GM12878 (cell line): ENCODE results near the gene OR52N1. TPM values are rescaled to one million over a fixed set of nuclear protein-coding genes. Genes with fewer than 3 reads are reported as not detected.

ENCODE experiments used
- ATAC-seq: fragments of 200-7000 bp; cut with Tn5 transposase; 3 replicates; pipeline ENCODE4 v1.9.1; 2020; ENCODE audit warnings: mild to moderate bottlenecking, moderate library complexity
- Bru-seq: library from RNA; stranded (reverse); fragments of 400-500 nt; gene quantifications from one replicate; lab custom pipeline; 2021; lab: Mats Ljungman, UMichigan
- BruChase-seq, 2 experiments: library from RNA; stranded (reverse); fragments of 400-500 nt; gene quantifications; one replicate each; lab custom pipeline; 2021; lab: Mats Ljungman, UMichigan
- BruUV-seq: library from RNA; stranded (reverse); fragments of 400-500 nt; replicated peaks from 2 replicates; lab custom pipeline; 2021; lab: Mats Ljungman, UMichigan
- CTCF ChIA-PET: fragments of 300-600 bp; sonication (Branson Sonifier 250); formaldehyde crosslinking; extraction: SDS; loops from one replicate; lab custom pipeline; 2021; ENCODE audit warnings: inconsistent platforms; lab: Yijun Ruan, JAX
- POLR2A ChIA-PET: fragments of 350-600 bp; formaldehyde crosslinking; extraction: SDS; loops from one replicate; lab custom pipeline; 2021; ENCODE audit warnings: inconsistent platforms; lab: Charles Lee
- RAD21 ChIA-PET: fragments of 300-600 bp; sonication (Branson Sonifier 250); formaldehyde crosslinking; loops from one replicate; lab custom pipeline; 2023; ENCODE audit warnings: antibody characterized with exemption; ENCODE audit not compliant: unreplicated experiment; lab: Charles Lee
- SMC1A ChIA-PET: fragments of 300-600 bp; sonication (Branson Sonifier 250); formaldehyde crosslinking; loops from one replicate; lab custom pipeline; 2023; ENCODE audit not compliant: unreplicated experiment, uncharacterized antibody; lab: Charles Lee
- DNase-seq: peaks from one replicate; pipeline ENCODE4 v3.0.0-alpha.2; 2011; ENCODE audit warnings: low read depth, low spot score
- FAIRE-seq: peaks from 3 replicates; lab custom pipeline; 2011; peaks lifted over from hg19 to GRCh38; lab: Jason Lieb, UNC
- H2AFZ ChIP-seq: 2 replicates; pipeline ENCODE4 v1.6.0; 2011; ENCODE audit warnings: low read depth, low read length, control low read depth; ENCODE audit not compliant: control insufficient read depth
- H3K27ac ChIP-seq: 2 replicates; pipeline ENCODE4 v1.5.1; 2011; ENCODE audit warnings: control low read depth; ENCODE audit not compliant: control insufficient read depth, insufficient read depth
- H3K27me3 ChIP-seq, 2 experiments: replicated peaks in 1 of 2; 2 replicates each; pipeline versions ENCODE4 v1.6.0 to v1.6.1; 2011; ENCODE audit warnings: low read length in 1 of 2; ENCODE audit not compliant: control insufficient read depth in 2 of 2, insufficient read depth in 2 of 2
- H3K36me3 ChIP-seq, 2 experiments: 2 replicates each; pipeline ENCODE4 v1.5.1; 2011; ENCODE audit warnings: low read length in 1 of 2; ENCODE audit not compliant: control insufficient read depth in 2 of 2, insufficient read depth in 2 of 2
- H3K4me1 ChIP-seq: 2 replicates; pipeline ENCODE4 v1.6.1; 2011; ENCODE audit warnings: mild to moderate bottlenecking, low read length, moderate library complexity, mixed read lengths; ENCODE audit not compliant: control insufficient read depth, insufficient read depth
- H3K4me2 ChIP-seq: 2 replicates; pipeline ENCODE4 v1.6.0; 2011; ENCODE audit warnings: control low read depth; ENCODE audit not compliant: control insufficient read depth, insufficient read depth
- H3K4me3 ChIP-seq: fragments of 200-600 bp; sonication (generic); 2 replicates; pipeline ENCODE4 v1.5.1; 2016
- H3K79me2 ChIP-seq: 2 replicates; pipeline ENCODE4 v1.6.0; 2011; ENCODE audit warnings: low read length; ENCODE audit not compliant: control insufficient read depth, insufficient read depth
- H3K9ac ChIP-seq: 2 replicates; pipeline ENCODE4 v1.8.0; 2011; ENCODE audit warnings: low read length, control low read depth, mixed read lengths; ENCODE audit not compliant: control insufficient read depth, insufficient read depth
- H3K9me3 ChIP-seq: replicated peaks from 3 replicates; pipeline ENCODE4 v1.5.1; 2011; ENCODE audit warnings: mild to moderate bottlenecking, low read length; ENCODE audit not compliant: control insufficient read depth, insufficient read depth
- H4K20me1 ChIP-seq: 2 replicates; pipeline ENCODE4 v1.6.0; 2011; ENCODE audit not compliant: control insufficient read depth, insufficient read depth
- BCL11A ChIP-seq: IDR thresholded peaks from 2 replicates; pipeline ENCODE4 v1.6.1; 2011; ENCODE audit warnings: low read depth, low read length
- CBX5 ChIP-seq: sonication (generic); IDR thresholded peaks from 2 replicates; pipeline ENCODE4 v1.6.1; 2016; ENCODE audit warnings: low read depth, moderate library complexity, mild to moderate bottlenecking, inconsistent platforms
- EGR1 ChIP-seq, 2 experiments: IDR thresholded peaks; 1 replicate in 1 of 2; 2 replicates in 1 of 2; pipeline ENCODE4 v1.6.1; 2011 to 2012; ENCODE audit warnings: low read depth in 2 of 2, low read length in 2 of 2, borderline replicate concordance in 1 of 2, mild to moderate bottlenecking in 1 of 2, moderate library complexity in 1 of 2
- IKZF1 ChIP-seq: fragments of 450-650 bp; conservative IDR thresholded peaks from 2 replicates; pipeline ENCODE4 v1.6.1; 2017; ENCODE audit warnings: antibody characterized with exemption, mild to moderate bottlenecking
- MAX ChIP-seq: IDR thresholded peaks from 2 replicates; pipeline ENCODE4 v1.6.1; 2012; ENCODE audit warnings: low read depth, low read length, improper control_type of control experiment
- MTA2 ChIP-seq: fragments of 450-650 bp; IDR thresholded peaks from 2 replicates; pipeline ENCODE4 v1.6.1; 2016; ENCODE audit warnings: low read depth, mild to moderate bottlenecking, moderate library complexity
- NR2F1 ChIP-seq: fragments of 450-650 bp; conservative IDR thresholded peaks from 2 replicates; pipeline ENCODE4 v1.6.1; 2017; ENCODE audit warnings: mild to moderate bottlenecking
- POLR2A ChIP-seq: IDR thresholded peaks from 2 replicates; pipeline ENCODE4 v1.6.1; 2011; ENCODE audit warnings: low read depth, mild to moderate bottlenecking, low read length
- RBBP5 ChIP-seq: fragments of 200-600 bp; sonication (generic); conservative IDR thresholded peaks from 2 replicates; pipeline ENCODE4 v1.6.1; 2016
- SREBF1 ChIP-seq: IDR thresholded peaks from 2 replicates; pipeline ENCODE4 v1.6.1; 2012; ENCODE audit warnings: mild to moderate bottlenecking, low read length
- STAT3 ChIP-seq: IDR thresholded peaks from 2 replicates; pipeline ENCODE4 v1.6.1; 2011; ENCODE audit warnings: low read depth, low read length, improper control_type of control experiment
- TARDBP ChIP-seq: IDR thresholded peaks from 2 replicates; pipeline ENCODE4 v1.6.1; 2016; ENCODE audit warnings: borderline replicate concordance
- TCF7 ChIP-seq: IDR thresholded peaks from 2 replicates; pipeline ENCODE4 v1.6.1; 2014; ENCODE audit warnings: antibody characterized with exemption, borderline replicate concordance
- ZBTB40 ChIP-seq: fragments of 450-650 bp; IDR thresholded peaks from 2 replicates; pipeline ENCODE4 v1.6.1; 2016; ENCODE audit warnings: mild to moderate bottlenecking, moderate library complexity, borderline replicate concordance
- ZNF207 ChIP-seq: fragments of 450-650 bp; IDR thresholded peaks from 2 replicates; pipeline ENCODE4 v1.6.1; 2014; ENCODE audit warnings: antibody characterized with exemption, mild to moderate bottlenecking, borderline replicate concordance
- WGBS: methylation state at CpG from one replicate; pipeline ENCODE4 v1.1.6; 2016; ENCODE audit warnings: low lambda C conversion rate; ENCODE audit not compliant: insufficient replicate concordance, insufficient coverage; ENCODE audit errors: missing lambda C conversion rate; 5-methylcytosine and 5-hydroxymethylcytosine counted together
- in situ Hi-C: fragments of 300-500 bp; cut with MboI; formaldehyde crosslinking; loops from 9 replicates; pipeline ENCODE4 v1.14.3; 2018; ENCODE audit warnings: mixed read lengths
- intact Hi-C: fragments of 100-400 bp; cut with micrococcal nuclease; formaldehyde crosslinking; loops from one replicate; pipeline ENCODE4 v1.14.2; 2022; ENCODE audit not compliant: unreplicated experiment
- long read RNA-seq, 2 experiments: library from polyadenylated mRNA; unstranded; transcript quantifications; one replicate each; pipeline ENCODE4 v2.0.0, GENCODE V29; 2019 to 2020
- polyA minus RNA-seq, 3 experiments: library from RNA; depleted of rRNA, polyadenylated mRNA; stranded (reverse); fragments of >200 nt; gene quantifications; 2 replicates each; pipeline ENCODE4 v1.2.3, GENCODE V29; 2011
- polyA plus RNA-seq, 11 experiments: library from polyadenylated mRNA; depleted of rRNA in 4 of 11; unstranded in 6 of 11; stranded (reverse) in 5 of 11; fragments of >200 nt; fragmentation: Nextera tagmentation in 4 of 11; fragmentation: Illumina TruSeq in 1 of 11; extraction: Ambion mirVana in 4 of 11; extraction: Trizol in 1 of 11; gene quantifications; 1 replicate in 1 of 11; 2 replicates in 10 of 11; pipeline versions ENCODE4 v1.2.1 to v1.2.3, GENCODE V29; 2011 to 2016; ENCODE audit warnings: inconsistent platforms in 2 of 11, missing spikeins in 2 of 11, low read depth in 1 of 11
- total RNA-seq, 4 experiments: library from RNA; depleted of rRNA in 3 of 4; stranded (reverse); fragments of >200 nt in 3 of 4; fragmentation: Illumina TruSeq in 1 of 4; extraction: Trizol in 1 of 4; gene quantifications; 2 replicates each; pipeline versions ENCODE4 v1.2.1 to v1.2.3, GENCODE V29; 2013 to 2021
- TF ChIP-seq, protein P1 (sequence below): fragments of 450-650 bp; IDR thresholded peaks from 2 replicates; pipeline ENCODE4 v1.6.1; 2018; ENCODE audit warnings: mild to moderate bottlenecking, low read depth, moderate library complexity; ENCODE audit not compliant: partially characterized antibody

The OR52N1 gene
- 1.0 and 1.1 TPM in 2 replicates for total RNA-seq (2013; cell fraction: nucleolus; rRNA removed)
- total RNA-seq (2014; rRNA removed) (not detected in 2 replicates), total RNA-seq (2014; rRNA removed; fragmentation: Illumina TruSeq; extraction: Trizol) (not detected in 2 replicates), total RNA-seq (2021) (not detected in 2 replicates), polyA plus RNA-seq (2011; rRNA removed) (0.04 and 0.13 TPM in 2 replicates), polyA plus RNA-seq (2014; fragmentation: Illumina TruSeq; extraction: Trizol) (not detected in 2 replicates), polyA plus RNA-seq (2014; fragmentation: Nextera tagmentation; extraction: Ambion mirVana) (not detected), polyA plus RNA-seq (2014; rRNA removed) (not detected in 2 replicates), polyA plus RNA-seq (2016; fragmentation: Nextera tagmentation; extraction: Ambion mirVana) (not detected), polyA minus RNA-seq (2011; rRNA and poly(A)+ RNA removed) (1.0 and 2.7 TPM in 2 replicates), Bru-seq, nascent RNA (not detected), BruChase-seq, experiment 1, labeled RNA remaining after a 6-hour chase (not detected), BruChase-seq, experiment 2, labeled RNA remaining after a 2-hour chase (percentile 11 among the genes with signal in this experiment)
- not detected for polyA plus RNA-seq (2011; ENCODE audit: low read depth)
- not detected in 2 replicates for polyA plus RNA-seq (2011; cell fraction: cytosol; rRNA removed)
- 0.24 TPM in 1 of 2 replicates, not detected in the other for polyA plus RNA-seq (2011; cell fraction: nucleus; rRNA removed)
- polyA plus RNA-seq (2012) = not detected in 2 replicates
- polyA minus RNA-seq (2011; cell fraction: cytosol; rRNA and poly(A)+ RNA removed) = not detected in 2 replicates
- 0.57 and 0.73 TPM in 2 replicates for polyA minus RNA-seq (2011; cell fraction: nucleus; rRNA and poly(A)+ RNA removed)
- long read RNA-seq, experiment 1 = 0 reads
- long read RNA-seq, experiment 2 = 0 reads

- RAD21 ChIA-PET = no interaction called here
- Histone ChIP-seq H3K4me1 (no peaks in the 10 kb centered on the region), H3K9ac (no peak within 1 kb of the TSS), H3K36me3 (no peaks in the 10 kb centered on the region), H3K9me3 (no peaks in the 10 kb centered on the region), H3K27me3 (no peaks in the 10 kb centered on the region), H2AFZ (no peak within 1 kb of the TSS), H3K4me3 (no peak within 1 kb of the TSS), H3K79me2 (no peaks in the 10 kb centered on the region), H3K27ac (no peak within 1 kb of the TSS), H4K20me1 (no peaks in the 10 kb centered on the region), H3K4me2 (no peak within 1 kb of the TSS)
- no peak for DNase-seq
- POLR2A ChIA-PET = no interaction called here
- no TSS peak for BruUV-seq
- CTCF ChIA-PET = no interaction called here
- TF ChIP-seq BCL11A (no peak), ZNF207 (no peak), MAX (no peak), IKZF1 (no peak), SREBF1 (no peak), ZBTB40 (no peak), CBX5 (no peak), EGR1 (IDR thresholded peaks at IDR 0.05; ENCODE audit: borderline replicate concordance in 1 of 2, low read depth in 2 of 2, low read length in 2 of 2) (no peak), RBBP5 (no peak), POLR2A (no peak), NR2F1 (no peak), MTA2 (no peak), STAT3 (no peak), TARDBP (no peak), TCF7 (no peak)
- TF ChIP-seq, protein P1, sequence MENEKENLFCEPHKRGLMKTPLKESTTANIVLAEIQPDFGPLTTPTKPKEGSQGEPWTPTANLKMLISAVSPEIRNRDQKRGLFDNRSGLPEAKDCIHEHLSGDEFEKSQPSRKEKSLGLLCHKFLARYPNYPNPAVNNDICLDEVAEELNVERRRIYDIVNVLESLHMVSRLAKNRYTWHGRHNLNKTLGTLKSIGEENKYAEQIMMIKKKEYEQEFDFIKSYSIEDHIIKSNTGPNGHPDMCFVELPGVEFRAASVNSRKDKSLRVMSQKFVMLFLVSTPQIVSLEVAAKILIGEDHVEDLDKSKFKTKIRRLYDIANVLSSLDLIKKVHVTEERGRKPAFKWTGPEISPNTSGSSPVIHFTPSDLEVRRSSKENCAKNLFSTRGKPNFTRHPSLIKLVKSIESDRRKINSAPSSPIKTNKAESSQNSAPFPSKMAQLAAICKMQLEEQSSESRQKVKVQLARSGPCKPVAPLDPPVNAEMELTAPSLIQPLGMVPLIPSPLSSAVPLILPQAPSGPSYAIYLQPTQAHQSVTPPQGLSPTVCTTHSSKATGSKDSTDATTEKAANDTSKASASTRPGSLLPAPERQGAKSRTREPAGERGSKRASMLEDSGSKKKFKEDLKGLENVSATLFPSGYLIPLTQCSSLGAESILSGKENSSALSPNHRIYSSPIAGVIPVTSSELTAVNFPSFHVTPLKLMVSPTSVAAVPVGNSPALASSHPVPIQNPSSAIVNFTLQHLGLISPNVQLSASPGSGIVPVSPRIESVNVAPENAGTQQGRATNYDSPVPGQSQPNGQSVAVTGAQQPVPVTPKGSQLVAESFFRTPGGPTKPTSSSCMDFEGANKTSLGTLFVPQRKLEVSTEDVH = no peak
- SMC1A ChIA-PET = no interaction called here
- no peak for FAIRE-seq
- 11% methylated on average over 3 of the region's 3 CpGs for WGBS
- intact Hi-C loops (no loop called here), in situ Hi-C loops (no loop called here)
- ATAC-seq = no peak
These were observed at the start of gene OR52N1 for GRCh38 chr11:5791165-5791564. TSS of gene OR52N1 (minus strand) at chr11:5791265. CDS start at chr11:5788816, 2,449 bp downstream.
